Measurements from ENCODE around the gene C1orf56.

- TF ChIP-seq CTCF (IDR thresholded peaks at IDR 0.05): no peak
- TF ChIP-seq POLR2AphosphoS5 (IDR thresholded peaks at IDR 0.05): no peak
- no peak for TF ChIP-seq POLR2A (IDR thresholded peaks at IDR 0.05)
Measured at GRCh38 chr1:151062741-151063371, 15.3 kb downstream of the C1orf56 start.

All from prostate gland (tissue), 2 donors.